ENCODE measurements around the gene FRAS1.

The FRAS1 gene

GRCh38 chr4:78059524-78059889, 2.4 kb downstream of the FRAS1 start:
- Histone ChIP-seq H3K79me2 (ENCODE audit: insufficient read depth, low read length) (no peaks in the 10 kb centered on the region), H2AFZ (ENCODE audit: low read depth, low read length) (no peak overlapping the region), H3K4me1 (ENCODE audit: insufficient read depth, low read length) (peaks cover 10% of the 10 kb centered on the region), H3K27ac (ENCODE audit: low read length) (no peak overlapping the region), H3K4me3 (ENCODE audit: low read depth in 1 of 2, low read length in 2 of 2) (no peak overlapping the region), H3K27me3 (ENCODE audit: insufficient read depth, low read length, poor library complexity) (peaks cover 10% of the 10 kb centered on the region), H3K9ac (ENCODE audit: low read depth, low read length) (no peak overlapping the region), H3K9me3 (ENCODE audit: insufficient read depth, low read length, severe bottlenecking) (no peaks in the 10 kb centered on the region), H4K20me1 (ENCODE audit: insufficient read depth, low read length) (no peaks in the 10 kb centered on the region), H3K4me2 (ENCODE audit: insufficient read depth, low read length) (no peak overlapping the region), H3K36me3 (ENCODE audit: insufficient read depth, low read length) (no peaks in the 10 kb centered on the region)
- no peak for DNase-seq
- ATAC-seq (ENCODE audit: insufficient read depth, low read depth), result no peak
- TF ChIP-seq CTCF (IDR thresholded peaks at IDR 0.05; ENCODE audit: borderline replicate concordance, extremely low read depth, low read length, poor library complexity, severe bottlenecking), result peak; percentile 40
- no peak for TF ChIP-seq EZH2 (IDR thresholded peaks at IDR 0.05; ENCODE audit: borderline replicate concordance, low read depth, low read length, severe bottlenecking)

- peaks cover 10% of the 10 kb centered on the region for H3K4me1 ChIP-seq (ENCODE audit: insufficient read depth, low read length)
- H3K79me2 ChIP-seq (ENCODE audit: insufficient read depth, low read length), result no peaks in the 10 kb centered on the region
- no peaks in the 10 kb centered on the region for H4K20me1 ChIP-seq (ENCODE audit: insufficient read depth, low read length)
- no peaks in the 10 kb centered on the region for H3K9me3 ChIP-seq (ENCODE audit: insufficient read depth, low read length, severe bottlenecking)
- ATAC-seq (ENCODE audit: insufficient read depth, low read depth) (no peak), DNase-seq (no peak)
- H3K36me3 ChIP-seq (ENCODE audit: insufficient read depth, low read length), result no peaks in the 10 kb centered on the region
- H2AFZ ChIP-seq (ENCODE audit: low read depth, low read length), result no peak overlapping the region
- H3K27me3 ChIP-seq (ENCODE audit: insufficient read depth, low read length, poor library complexity), result peaks cover 10% of the 10 kb centered on the region
- H3K4me3 ChIP-seq (ENCODE audit: low read depth in 1 of 2, low read length in 2 of 2), result no peak overlapping the region
- H3K27ac ChIP-seq (ENCODE audit: low read length), result no peak overlapping the region
- TF ChIP-seq EZH2 (IDR thresholded peaks at IDR 0.05; ENCODE audit: borderline replicate concordance, low read depth, low read length, severe bottlenecking), result no peak
- TF ChIP-seq CTCF (IDR thresholded peaks at IDR 0.05; ENCODE audit: borderline replicate concordance, extremely low read depth, low read length, poor library complexity, severe bottlenecking), result no peak
- H3K9ac ChIP-seq (ENCODE audit: low read depth, low read length), result no peak overlapping the region
- no peak overlapping the region for H3K4me2 ChIP-seq (ENCODE audit: insufficient read depth, low read length)
These were observed 2.8 kb downstream of the FRAS1 start for GRCh38 chr4:78059938-78060337.

GRCh38 chr4:78061939-78062570, 4.9 kb downstream of the FRAS1 start:
- H2AFZ ChIP-seq (ENCODE audit: low read depth, low read length), result no peak overlapping the region
- TF ChIP-seq EZH2 (IDR thresholded peaks at IDR 0.05; ENCODE audit: borderline replicate concordance, low read depth, low read length, severe bottlenecking), result no peak
- no peak for TF ChIP-seq CTCF (IDR thresholded peaks at IDR 0.05; ENCODE audit: borderline replicate concordance, extremely low read depth, low read length, poor library complexity, severe bottlenecking)
- DNase-seq (no peak), ATAC-seq (ENCODE audit: insufficient read depth, low read depth) (no peak)
- H3K9me3 ChIP-seq (ENCODE audit: insufficient read depth, low read length, severe bottlenecking), result no peaks in the 10 kb centered on the region
- peaks cover 4% of the 10 kb centered on the region for H3K27me3 ChIP-seq (ENCODE audit: insufficient read depth, low read length, poor library complexity)
- no peaks in the 10 kb centered on the region for H4K20me1 ChIP-seq (ENCODE audit: insufficient read depth, low read length)
- H3K36me3 ChIP-seq (ENCODE audit: insufficient read depth, low read length), result no peaks in the 10 kb centered on the region
- peaks cover 1% of the 10 kb centered on the region; the same call in 1 of the 2 replicates for H3K4me1 ChIP-seq (ENCODE audit: insufficient read depth, low read length)
- no peak overlapping the region for H3K9ac ChIP-seq (ENCODE audit: low read depth, low read length)
- no peak overlapping the region for H3K4me2 ChIP-seq (ENCODE audit: insufficient read depth, low read length)
- H3K4me3 ChIP-seq (ENCODE audit: low read depth in 1 of 2, low read length in 2 of 2), result no peak overlapping the region
- H3K79me2 ChIP-seq (ENCODE audit: insufficient read depth, low read length), result no peaks in the 10 kb centered on the region
- H3K27ac ChIP-seq (ENCODE audit: low read length), result no peak overlapping the region

All from DND-41 (cell line).